Psoas muscle (tissue), 8 donors: ENCODE data around the gene DOK1. TPM values are rescaled to one million over a fixed set of nuclear protein-coding genes. Genes with fewer than 3 reads are reported as not detected.

Experiments used
- ATAC-seq, 4 donors: fragments of 200-7000 bp; cut with Tn5 transposase; one replicate each; pipeline ENCODE4 v1.9.1; 2020; ENCODE audit warnings: moderate library complexity in 3 of 4, mild to moderate bottlenecking in 2 of 4
- DNase-seq, 2 donors: peaks; one replicate each; pipeline ENCODE4 v3.0.0-alpha.2; 2020
- H3K27ac ChIP-seq: fragments of 200-600 bp; one replicate; pipeline ENCODE4 v1.8.0; 2022
- H3K27me3 ChIP-seq, 3 donors: fragments of 200-600 bp in 1 of 3; one replicate each; pipeline versions ENCODE4 v1.6.1 to v1.8.0; 2013 to 2022; ENCODE audit warnings: low read length in 2 of 3, mild to moderate bottlenecking in 2 of 3, moderate library complexity in 1 of 3; ENCODE audit not compliant: insufficient read depth in 3 of 3
- H3K36me3 ChIP-seq, 2 donors: fragments of 200-600 bp in 1 of 2; one replicate each; pipeline versions ENCODE4 v1.6.1 to v1.8.0; 2013 to 2022; ENCODE audit warnings: low read depth in 1 of 2, mild to moderate bottlenecking in 1 of 2, moderate library complexity in 1 of 2; ENCODE audit not compliant: insufficient read depth in 1 of 2
- H3K4me1 ChIP-seq: fragments of 200-600 bp; one replicate; pipeline ENCODE4 v1.8.0; 2022
- H3K4me3 ChIP-seq: fragments of 200-600 bp; one replicate; pipeline ENCODE4 v1.8.0; 2022; ENCODE audit warnings: mild to moderate bottlenecking
- H3K9me3 ChIP-seq: fragments of 200-600 bp; one replicate; pipeline ENCODE4 v1.8.0; 2022
- WGBS, 3 donors: extraction: QIAGEN DNeasy Blood & Tissue Kit; methylation state at CpG; one replicate each; pipeline versions ENCODE4 v1.1.6 to v1.1.7; 2013; 5-methylcytosine and 5-hydroxymethylcytosine counted together
- intact Hi-C, 2 donors: fragments of 100-400 bp; cut with DNase I; formaldehyde crosslinking; loops; one replicate each; pipeline versions ENCODE4 v1.11.0 to v1.14.2; 2022
- polyA plus RNA-seq, 3 donors: library from polyadenylated mRNA; stranded (reverse); fragments of 200-250 nt; gene quantifications; one replicate each; pipeline ENCODE4 v1.2.3, GENCODE V29; 2013
- total RNA-seq, 4 donors: library from RNA; stranded (reverse); fragmentation: NEBNext Ultra II Directional in 2 of 4; extraction: Animal tissue kit (Norgen Biotek cat#: 25700) in 2 of 4; gene quantifications; one replicate each; pipeline versions ENCODE4 v1.2.1 to v1.2.4, GENCODE V29; 2021 to 2023
- TF ChIP-seq, protein P1 (sequence below): fragments of 200-600 bp; IDR thresholded peaks from one replicate; pipeline ENCODE4 v1.8.0; 2022; ENCODE audit warnings: antibody characterized with exemption
- donor health status: healthy with polysubstance abuse.
- donor health status: DM: no; HTN: no; CAD: no; lungs with moderate emphysema.
- donor health status: Bipolar disorder and iron deficiency.
- donor health status: healthy.
- donor health status: DM: yes; HTN: yes; CAD: no.
- donor health status: DM: no; HTN: no; CAD: no.
- donor health status: DM: no; HTN: no; CAD: no.
- donor health status: DM: yes; HTN: yes; CAD: no.

Gene DOK1
- total and polyA plus RNA-seq, 7 donors = 1.0 to 3.8 (median 1.5) TPM

DNA sequence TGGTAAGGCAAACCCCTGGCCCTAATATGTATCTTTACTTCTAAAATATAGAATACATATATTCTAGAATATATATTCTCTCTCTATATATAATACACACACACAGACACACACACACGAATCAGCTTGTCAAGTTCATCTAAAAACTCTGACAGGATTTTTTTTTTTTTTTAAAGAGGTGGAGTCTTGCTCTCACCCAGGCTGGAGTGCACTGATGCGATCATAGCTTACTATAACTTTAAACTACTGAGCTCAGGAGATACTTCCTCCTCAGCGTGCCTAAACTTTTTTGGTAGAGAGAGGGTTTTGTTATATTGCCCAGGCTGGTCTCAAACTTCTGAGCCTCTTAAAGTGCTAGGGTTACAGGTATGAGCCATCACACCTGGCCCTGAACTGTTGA, 45.2 kb downstream of the DOK1 start:
- TF ChIP-seq, protein P1, sequence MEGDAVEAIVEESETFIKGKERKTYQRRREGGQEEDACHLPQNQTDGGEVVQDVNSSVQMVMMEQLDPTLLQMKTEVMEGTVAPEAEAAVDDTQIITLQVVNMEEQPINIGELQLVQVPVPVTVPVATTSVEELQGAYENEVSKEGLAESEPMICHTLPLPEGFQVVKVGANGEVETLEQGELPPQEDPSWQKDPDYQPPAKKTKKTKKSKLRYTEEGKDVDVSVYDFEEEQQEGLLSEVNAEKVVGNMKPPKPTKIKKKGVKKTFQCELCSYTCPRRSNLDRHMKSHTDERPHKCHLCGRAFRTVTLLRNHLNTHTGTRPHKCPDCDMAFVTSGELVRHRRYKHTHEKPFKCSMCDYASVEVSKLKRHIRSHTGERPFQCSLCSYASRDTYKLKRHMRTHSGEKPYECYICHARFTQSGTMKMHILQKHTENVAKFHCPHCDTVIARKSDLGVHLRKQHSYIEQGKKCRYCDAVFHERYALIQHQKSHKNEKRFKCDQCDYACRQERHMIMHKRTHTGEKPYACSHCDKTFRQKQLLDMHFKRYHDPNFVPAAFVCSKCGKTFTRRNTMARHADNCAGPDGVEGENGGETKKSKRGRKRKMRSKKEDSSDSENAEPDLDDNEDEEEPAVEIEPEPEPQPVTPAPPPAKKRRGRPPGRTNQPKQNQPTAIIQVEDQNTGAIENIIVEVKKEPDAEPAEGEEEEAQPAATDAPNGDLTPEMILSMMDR = no peak
- intact Hi-C loops = no loop called here
- no peak overlapping the region for H3K27ac ChIP-seq
- no peak overlapping the region for H3K4me3 ChIP-seq
- H3K4me1 ChIP-seq = no peaks in the 10 kb centered on the region
- DNase-seq = no peak
- H3K9me3 ChIP-seq = no peaks in the 10 kb centered on the region
- no peaks in the 10 kb centered on the region for H3K36me3 ChIP-seq
- ATAC-seq = no peak
- 31 to 47% (median 42%) methylated on average over 3 of the region's 3 CpGs for WGBS, 3 donors
- H3K27me3 ChIP-seq = peaks cover 0 to 7% (median 5%) of the 10 kb centered on the region in 3 donors

DNA sequence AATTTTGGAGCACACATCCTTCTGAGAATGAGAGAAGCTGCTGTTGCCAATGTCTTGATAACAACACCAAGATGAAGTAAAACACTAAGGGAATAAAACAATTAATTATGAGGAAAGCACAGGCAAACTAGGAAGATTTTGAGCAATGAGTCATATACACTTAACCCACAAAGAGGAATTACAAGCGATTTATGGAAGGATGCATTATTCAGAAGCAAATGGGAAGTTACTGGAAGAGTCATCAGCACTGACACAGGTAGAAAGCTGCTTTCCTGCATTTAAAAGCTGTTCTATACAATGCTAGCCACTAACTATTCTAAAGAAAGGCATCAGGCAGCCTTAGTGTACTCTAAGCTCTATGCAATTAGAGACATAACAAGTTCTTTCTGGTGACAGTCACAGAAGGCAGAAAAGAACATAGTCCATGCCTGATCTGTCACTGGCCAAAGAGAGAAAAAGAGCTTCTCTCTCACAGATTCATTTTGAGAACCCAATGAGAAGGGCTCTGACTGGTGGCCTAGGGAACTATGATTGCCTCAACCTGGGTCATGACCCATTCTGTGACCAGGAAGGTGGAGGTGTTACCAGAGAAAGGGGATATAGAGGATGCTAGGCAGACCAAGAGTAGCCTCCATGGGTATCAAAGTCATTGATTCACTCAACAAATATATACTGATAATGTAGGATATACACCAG, 48.2 kb downstream of the DOK1 start:
- WGBS, 3 donors = 38 to 63% (median 55%) methylated on average over 1 of the region's 1 CpG
- H3K27ac ChIP-seq = no peak overlapping the region
- intact Hi-C loops = no loop called here
- no peak overlapping the region for H3K4me3 ChIP-seq
- no peaks in the 10 kb centered on the region for H3K36me3 ChIP-seq
- TF ChIP-seq, protein P1 = no peak
- no peaks in the 10 kb centered on the region for H3K4me1 ChIP-seq
- DNase-seq (no peak), ATAC-seq (no peak)
- H3K27me3 ChIP-seq = peaks cover 0 to 17% (median 2%) of the 10 kb centered on the region in 3 donors
- H3K9me3 ChIP-seq = no peaks in the 10 kb centered on the region

DNA sequence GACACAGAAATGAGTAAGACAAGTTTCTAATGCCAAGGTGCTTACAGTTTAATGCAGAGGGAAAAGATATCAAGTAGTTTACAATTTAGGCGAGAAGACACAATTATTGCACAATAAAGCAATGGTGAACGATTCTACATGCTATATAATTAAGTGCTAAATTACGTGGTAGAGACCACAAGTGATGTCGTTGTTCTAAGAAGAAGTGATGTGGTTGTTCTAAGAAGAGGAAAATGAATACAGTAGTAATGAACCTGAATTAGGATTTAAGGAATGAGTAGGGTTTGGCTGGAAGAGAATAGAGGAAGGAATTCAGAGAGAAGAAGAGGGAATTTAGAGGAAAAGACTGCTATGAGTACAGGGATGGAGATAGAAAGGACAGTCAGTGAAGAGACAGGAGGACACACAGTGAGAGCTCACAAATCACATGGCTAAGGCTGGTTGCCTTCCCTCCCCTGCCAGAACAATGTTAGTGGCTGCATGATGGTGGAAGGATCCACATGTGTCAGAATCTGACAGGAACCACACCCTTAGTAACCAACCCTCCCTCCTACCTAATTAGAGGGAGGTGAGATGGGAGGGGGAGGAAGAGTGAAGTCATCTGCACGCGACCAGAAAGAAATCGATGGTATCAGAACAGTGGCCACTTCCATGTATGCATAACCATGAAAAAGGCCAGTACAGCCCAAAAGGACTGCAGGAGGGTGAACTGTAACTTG, 48.9 kb downstream of the DOK1 start:
- TF ChIP-seq, protein P1 = no peak
- peaks cover 0 to 17% (median 2%) of the 10 kb centered on the region in 3 donors for H3K27me3 ChIP-seq

DNA sequence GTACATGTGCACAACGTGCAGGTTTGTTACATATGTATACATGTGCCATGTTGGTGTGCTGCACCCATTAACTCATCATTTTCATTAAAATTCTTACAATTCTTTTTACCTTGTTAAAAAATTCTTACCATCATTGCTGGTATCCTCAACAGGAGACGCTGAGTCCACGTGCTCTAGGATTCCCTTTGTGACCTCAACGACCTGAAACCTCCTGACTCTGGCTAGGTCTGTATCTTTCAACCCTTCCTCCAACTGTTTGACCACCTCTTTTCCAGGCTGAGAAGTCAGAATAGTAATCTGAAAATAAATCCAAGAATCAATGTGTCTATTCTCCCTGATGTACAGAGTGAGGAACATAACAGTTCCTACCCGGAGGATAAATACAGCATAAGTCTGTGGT, 52.4 kb downstream of the DOK1 start:
- Histone ChIP-seq H3K9me3 (no peaks in the 10 kb centered on the region), H3K4me3 (no peak overlapping the region), H3K27me3 (peaks cover 0 to 22% (median 5%) of the 10 kb centered on the region in 3 donors), H3K36me3 (no peaks in the 10 kb centered on the region), H3K27ac (no peak overlapping the region), H3K4me1 (no peaks in the 10 kb centered on the region)
- TF ChIP-seq, protein P1 = no peak
- intact Hi-C loops = no loop called here
- whole genome bisulfite sequencing, 3 donors = 57 to 61% (median 61%) methylated on average over 5 of the region's 5 CpGs
- ATAC-seq = no peak
- DNase-seq = no peak

More for the DNA sequence above, 48.9 kb downstream of the DOK1 start:
- H3K9me3 ChIP-seq = no peaks in the 10 kb centered on the region
- no peak overlapping the region for H3K4me3 ChIP-seq
- intact Hi-C loops = no loop called here
- no peaks in the 10 kb centered on the region for H3K4me1 ChIP-seq
- WGBS, 3 donors = 71% methylated on average over 7 of the region's 7 CpGs
- ATAC-seq = no peak
- no peak for DNase-seq
- H3K27ac ChIP-seq = no peak overlapping the region
- H3K36me3 ChIP-seq = no peaks in the 10 kb centered on the region

Other genes starting within 250 kb of the DOK1 start
- gene SLC4A5, start 211.3 kb upstream of the DOK1 start, total RNA-seq = 1 to 10 TPM in 3 of 4 donors, under 1 TPM in 1; 0.57 to 5.7 (median 2.3) TPM
- under 1 TPM; 0.27 to 0.53 (median 0.42) TPM for gene SLC4A5, start 211.3 kb upstream of the DOK1 start, polyA plus RNA-seq
- 100 to 1,000 TPM in 3 of 4 donors, 10 to 100 TPM in 1; 99.0 to 131 (median 116) TPM for gene DCTN1, start 174.4 kb upstream of the DOK1 start, total RNA-seq
- gene DCTN1, start 174.4 kb upstream of the DOK1 start, polyA plus RNA-seq = 10 to 100 TPM; 45.6 to 61.3 (median 52.1) TPM
- under 1 TPM; 0.15 to 0.46 (median 0.39) TPM for gene C2orf81, start 133.1 kb upstream of the DOK1 start, total RNA-seq
- gene C2orf81, start 133.1 kb upstream of the DOK1 start, polyA plus RNA-seq = under 1 TPM; 0.06 to 0.34 (median 0.23) TPM
- gene WDR54, start 133.0 kb upstream of the DOK1 start, total RNA-seq = 1 to 10 TPM; 1.1 to 1.6 (median 1.4) TPM
- 1 to 10 TPM in 2 of 3 donors, under 1 TPM in 1; 0.52 to 2.4 (median 2.4) TPM for gene WDR54, start 133.0 kb upstream of the DOK1 start, polyA plus RNA-seq
- 10 to 100 TPM in 2 of 4 donors, 1 to 10 TPM in 2; 6.0 to 18.8 (median 9.0) TPM for gene RTKN, start 112.8 kb upstream of the DOK1 start, total RNA-seq
- gene RTKN, start 112.8 kb upstream of the DOK1 start, polyA plus RNA-seq = 10 to 100 TPM in 1 of 3 donors, 1 to 10 TPM in 2; 3.1 to 12.1 (median 6.6) TPM
- 10 to 100 TPM; 23.6 to 39.0 (median 28.6) TPM for gene INO80B, start 99.6 kb upstream of the DOK1 start, total RNA-seq
- 10 to 100 TPM; 29.1 to 61.1 (median 41.7) TPM for gene INO80B, start 99.6 kb upstream of the DOK1 start, polyA plus RNA-seq
- gene WBP1, start 96.3 kb upstream of the DOK1 start, total RNA-seq = 10 to 100 TPM; 21.6 to 41.3 (median 23.4) TPM
- 10 to 100 TPM; 19.4 to 26.2 (median 24.7) TPM for gene WBP1, start 96.3 kb upstream of the DOK1 start, polyA plus RNA-seq
- 10 to 100 TPM; 17.1 to 26.4 (median 24.2) TPM for gene MOGS, start 89.3 kb upstream of the DOK1 start, total RNA-seq
- 10 to 100 TPM; 19.8 to 38.8 (median 25.2) TPM for gene MOGS, start 89.3 kb upstream of the DOK1 start, polyA plus RNA-seq
- 100 to 1,000 TPM; 118 to 157 (median 138) TPM for gene MRPL53, start 82.0 kb upstream of the DOK1 start, total RNA-seq
- gene MRPL53, start 82.0 kb upstream of the DOK1 start, polyA plus RNA-seq = 10 to 100 TPM; 63.7 to 90.0 (median 63.9) TPM
- gene CCDC142, start 71.7 kb upstream of the DOK1 start, total RNA-seq = 1 to 10 TPM; 2.7 to 8.3 (median 4.5) TPM
- 1 to 10 TPM; 1.4 to 8.7 (median 2.5) TPM for gene CCDC142, start 71.7 kb upstream of the DOK1 start, polyA plus RNA-seq
- gene TTC31, start 71.6 kb upstream of the DOK1 start, total RNA-seq = 10 to 100 TPM in 1 of 4 donors, 1 to 10 TPM in 3; 5.4 to 10.1 (median 8.4) TPM
- 10 to 100 TPM in 1 of 3 donors, 1 to 10 TPM in 2; 7.9 to 13.2 (median 9.4) TPM for gene TTC31, start 71.6 kb upstream of the DOK1 start, polyA plus RNA-seq
- gene LBX2, start 55.1 kb upstream of the DOK1 start, total RNA-seq = under 1 TPM in 2 of 4 donors, not detected in 2; 0.15 to 0.36 TPM
- gene LBX2, start 55.1 kb upstream of the DOK1 start, polyA plus RNA-seq = under 1 TPM; 0.14 to 0.68 (median 0.26) TPM
- gene PCGF1, start 47.0 kb upstream of the DOK1 start, total RNA-seq = 10 to 100 TPM; 14.3 to 32.0 (median 21.5) TPM
- gene PCGF1, start 47.0 kb upstream of the DOK1 start, polyA plus RNA-seq = 10 to 100 TPM; 25.6 to 60.3 (median 44.9) TPM
- gene TLX2, start 40.3 kb upstream of the DOK1 start, total RNA-seq = not detected
- gene TLX2, start 40.3 kb upstream of the DOK1 start, polyA plus RNA-seq = not detected
- not detected for gene DQX1, start 28.5 kb upstream of the DOK1 start, total RNA-seq
- gene DQX1, start 28.5 kb upstream of the DOK1 start, polyA plus RNA-seq = under 1 TPM; 0.19 to 0.27 (median 0.27) TPM
- gene AUP1, start 25.0 kb upstream of the DOK1 start, total RNA-seq = 10 to 100 TPM; 56.0 to 94.7 (median 84.6) TPM
- gene AUP1, start 25.0 kb upstream of the DOK1 start, polyA plus RNA-seq = 100 to 1,000 TPM; 123 to 205 (median 169) TPM
- gene HTRA2, start 24.8 kb upstream of the DOK1 start, total RNA-seq = 10 to 100 TPM; 23.0 to 30.9 (median 27.2) TPM
- 10 to 100 TPM; 24.2 to 54.4 (median 41.8) TPM for gene HTRA2, start 24.8 kb upstream of the DOK1 start, polyA plus RNA-seq
- gene LOXL3, start 778 bp upstream of the DOK1 start, total RNA-seq = 1 to 10 TPM in 3 of 4 donors, under 1 TPM in 1; 0.99 to 2.3 (median 1.6) TPM
- gene LOXL3, start 778 bp upstream of the DOK1 start, polyA plus RNA-seq = under 1 TPM; 0.62 to 0.64 (median 0.64) TPM
- gene M1AP, start 93.6 kb downstream of the DOK1 start, total RNA-seq = under 1 TPM in 1 of 4 donors, not detected in 3; 0.21 TPM
- gene M1AP, start 93.6 kb downstream of the DOK1 start, polyA plus RNA-seq = under 1 TPM in 1 of 3 donors, not detected in 2; 0.01 TPM
- 1 to 10 TPM; 2.0 to 5.7 (median 2.5) TPM for gene SEMA4F, start 99.5 kb downstream of the DOK1 start, total RNA-seq
- 1 to 10 TPM in 1 of 3 donors, under 1 TPM in 2; 0.59 to 1.5 (median 0.72) TPM for gene SEMA4F, start 99.5 kb downstream of the DOK1 start, polyA plus RNA-seq